Panc1 (cell line): Measurements from ENCODE around the gene TMEM161B. TPM values are rescaled to one million over a fixed set of nuclear protein-coding genes. Genes with fewer than 3 reads are reported as not detected.

Experiments used
- ATAC-seq: fragments of 200-7000 bp; cut with Tn5 transposase; 2 replicates; pipeline ENCODE4 v1.9.1; 2020; ENCODE audit warnings: mild to moderate bottlenecking, moderate library complexity
- BruUV-seq: library from RNA; stranded (reverse); fragments of 400-500 nt; replicated peaks from 2 replicates; lab custom pipeline; 2021; lab: Mats Ljungman, UMichigan
- CTCF ChIA-PET: fragments of 300-600 bp; sonication (Branson Sonifier 250); formaldehyde crosslinking; loops from one replicate; lab custom pipeline; 2022; ENCODE audit warnings: antibody characterized with exemption; lab: Charles Lee
- POLR2A ChIA-PET: fragments of 300-600 bp; sonication (Branson Sonifier 250); formaldehyde crosslinking; loops from one replicate; lab custom pipeline; 2022; ENCODE audit warnings: antibody characterized with exemption; lab: Charles Lee
- DNase-seq: peaks from one replicate; pipeline ENCODE4 v3.0.0-alpha.2; 2010; ENCODE audit warnings: low read depth, low spot score
- H3K27ac ChIP-seq: 2 replicates; pipeline ENCODE4 v1.5.1; 2011; ENCODE audit warnings: mild to moderate bottlenecking, low read length, inconsistent platforms
- H3K27me3 ChIP-seq: fragments of 200-500 bp; sonication (Bioruptor generic); 2 replicates; pipeline ENCODE4 v1.6.0; 2014; ENCODE audit warnings: low read length, inconsistent platforms; ENCODE audit not compliant: control insufficient read depth, insufficient read depth
- H3K36me3 ChIP-seq: fragments of 200-500 bp; sonication (Bioruptor generic); 2 replicates; pipeline ENCODE4 v1.5.1; 2014; ENCODE audit warnings: inconsistent platforms, mild to moderate bottlenecking, low read length, moderate library complexity; ENCODE audit not compliant: control insufficient read depth, insufficient read depth
- H3K4me1 ChIP-seq: 2 replicates; pipeline ENCODE4 v1.5.1; 2011; ENCODE audit warnings: inconsistent platforms, mild to moderate bottlenecking, low read length, moderate library complexity; ENCODE audit not compliant: control insufficient read depth, insufficient read depth
- H3K4me3 ChIP-seq, 2 experiments: 2 replicates each; pipeline ENCODE4 v1.5.1; 2011 to 2012; ENCODE audit warnings: low read depth in 2 of 2, low read length in 2 of 2, mild to moderate bottlenecking in 2 of 2, inconsistent platforms in 1 of 2, moderate library complexity in 1 of 2
- H3K9me3 ChIP-seq: fragments of 200-500 bp; sonication (Bioruptor generic); 2 replicates; pipeline ENCODE4 v1.5.1; 2014; ENCODE audit warnings: low read depth, mild to moderate bottlenecking, inconsistent platforms, low read length, moderate library complexity; ENCODE audit not compliant: control insufficient read depth, insufficient read depth
- POLR2AphosphoS5 ChIP-seq: IDR thresholded peaks from 2 replicates; pipeline ENCODE4 v1.6.1; 2012; ENCODE audit warnings: mild to moderate bottlenecking, low read depth, low read length, moderate library complexity
- SIN3A ChIP-seq: IDR thresholded peaks from 2 replicates; pipeline ENCODE4 v1.6.1; 2012; ENCODE audit warnings: low read depth, mild to moderate bottlenecking, low read length, moderate library complexity, borderline replicate concordance; ENCODE audit not compliant: insufficient read depth
- TCF7L2 ChIP-seq: IDR thresholded peaks from 2 replicates; pipeline ENCODE4 v1.6.1; 2011; ENCODE audit warnings: mild to moderate bottlenecking, low read depth, low read length, inconsistent platforms
- in situ Hi-C: cut with HindIII; loops from 2 replicates; pipeline ENCODE4 v1.10.0; 2016; ENCODE audit warnings: low sequenced_read_pairs, low pct_unique_long_range_greater_than_20kb
- intact Hi-C: fragments of 100-400 bp; cut with micrococcal nuclease; formaldehyde crosslinking; loops from one replicate; pipeline ENCODE4 v1.10.0; 2022; ENCODE audit not compliant: unreplicated experiment
- total RNA-seq: library from RNA; stranded (reverse); gene quantifications from one replicate; pipeline ENCODE4 v1.2.1, GENCODE V29; 2021; ENCODE audit not compliant: unreplicated experiment
- TF ChIP-seq, protein P1 (sequence below): fragments of 450-650 bp; IDR thresholded peaks from 2 replicates; pipeline ENCODE4 v1.5.1; 2017; ENCODE audit warnings: mild to moderate bottlenecking
- TF ChIP-seq, protein P2 (sequence below), 2 experiments: IDR thresholded peaks; 2 replicates each; pipeline ENCODE4 v1.6.1; 2011 to 2012; ENCODE audit warnings: low read depth in 2 of 2, control low read depth in 1 of 2, low read length in 1 of 2, mild to moderate bottlenecking in 1 of 2, moderate library complexity in 1 of 2; ENCODE audit not compliant: insufficient read depth in 1 of 2

TMEM161B gene
- total RNA-seq, 1 experiment from 2014 or later = 16.3 TPM

DNA sequence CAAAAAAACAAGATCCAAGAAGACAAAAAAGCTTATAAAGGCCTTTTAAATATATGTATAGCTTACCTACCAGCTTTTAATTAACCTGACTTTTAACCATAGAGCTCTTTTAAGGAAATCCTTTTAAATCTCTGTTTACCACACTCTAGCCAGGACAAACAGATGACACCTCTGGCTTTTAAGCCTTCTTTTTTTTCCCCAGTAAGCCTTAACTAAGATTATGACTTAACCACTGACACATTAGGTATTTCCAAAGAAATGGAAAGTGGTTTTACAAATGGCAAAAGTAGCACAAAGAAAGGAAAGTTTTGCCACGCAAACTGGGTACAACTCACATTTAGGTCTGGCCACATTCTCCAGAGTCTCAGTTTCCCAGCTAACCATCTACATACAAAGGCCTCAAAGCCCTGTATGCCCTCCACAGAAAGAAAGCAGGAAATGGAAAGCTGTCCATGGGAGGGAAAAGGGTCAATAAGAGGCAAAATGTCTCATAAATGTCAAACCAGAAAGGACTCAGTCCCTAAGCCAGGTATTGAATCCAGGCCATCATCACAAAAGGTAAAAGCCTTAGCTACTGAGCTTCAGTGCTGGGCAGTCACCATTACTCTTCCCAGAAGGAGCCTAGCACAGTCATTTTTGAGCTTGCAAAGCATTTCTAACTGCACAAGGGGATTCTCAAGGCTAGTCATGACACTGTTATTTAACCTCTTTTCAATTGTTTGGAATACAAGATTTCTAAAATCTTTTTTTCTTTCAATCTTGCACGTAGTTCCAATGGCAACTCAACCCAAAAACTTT, 19.7 kb downstream of the TMEM161B start:
- in situ Hi-C loops (no loop called here), intact Hi-C loops (no loop called here)
- Histone ChIP-seq H3K4me3 (no peak overlapping the region), H3K36me3 (no peaks in the 10 kb centered on the region), H3K9me3 (no peaks in the 10 kb centered on the region), H3K4me1 (no peaks in the 10 kb centered on the region), H3K27me3 (no peaks in the 10 kb centered on the region), H3K27ac (no peak overlapping the region)
- CTCF ChIA-PET = interaction anchor here (0.6 kb wide), 1 partner anchor 427 kb away, joined by 3 read pairs; no protein-coding TSS in a partner anchor
- no TSS peak for BruUV-seq
- POLR2A ChIA-PET = no interaction called here
- TF ChIP-seq, protein P1, sequence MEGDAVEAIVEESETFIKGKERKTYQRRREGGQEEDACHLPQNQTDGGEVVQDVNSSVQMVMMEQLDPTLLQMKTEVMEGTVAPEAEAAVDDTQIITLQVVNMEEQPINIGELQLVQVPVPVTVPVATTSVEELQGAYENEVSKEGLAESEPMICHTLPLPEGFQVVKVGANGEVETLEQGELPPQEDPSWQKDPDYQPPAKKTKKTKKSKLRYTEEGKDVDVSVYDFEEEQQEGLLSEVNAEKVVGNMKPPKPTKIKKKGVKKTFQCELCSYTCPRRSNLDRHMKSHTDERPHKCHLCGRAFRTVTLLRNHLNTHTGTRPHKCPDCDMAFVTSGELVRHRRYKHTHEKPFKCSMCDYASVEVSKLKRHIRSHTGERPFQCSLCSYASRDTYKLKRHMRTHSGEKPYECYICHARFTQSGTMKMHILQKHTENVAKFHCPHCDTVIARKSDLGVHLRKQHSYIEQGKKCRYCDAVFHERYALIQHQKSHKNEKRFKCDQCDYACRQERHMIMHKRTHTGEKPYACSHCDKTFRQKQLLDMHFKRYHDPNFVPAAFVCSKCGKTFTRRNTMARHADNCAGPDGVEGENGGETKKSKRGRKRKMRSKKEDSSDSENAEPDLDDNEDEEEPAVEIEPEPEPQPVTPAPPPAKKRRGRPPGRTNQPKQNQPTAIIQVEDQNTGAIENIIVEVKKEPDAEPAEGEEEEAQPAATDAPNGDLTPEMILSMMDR = no peak
- TF ChIP-seq POLR2AphosphoS5 (no peak), TCF7L2 (no peak)
- DNase-seq = no peak
- ATAC-seq = no peak

DNA sequence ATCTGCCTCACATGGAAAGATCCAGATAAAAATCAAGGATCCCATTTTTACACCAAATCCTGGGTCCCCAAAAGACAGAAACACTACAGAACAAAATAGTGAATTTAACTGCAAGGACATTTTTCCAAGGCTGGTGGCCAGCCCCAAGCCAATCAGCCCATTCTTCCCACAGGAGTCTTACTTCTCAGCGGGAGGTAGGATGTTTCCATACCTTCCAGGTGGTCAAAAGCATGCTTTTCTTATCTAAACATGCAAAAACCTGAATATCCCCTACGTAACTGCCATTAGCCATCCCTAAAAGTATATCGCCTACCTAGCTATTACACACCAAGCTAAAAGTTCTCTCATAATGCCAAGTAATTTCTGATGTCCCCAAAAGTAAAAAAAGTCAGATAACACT, 20.6 kb downstream of the TMEM161B start:
- BruUV-seq = no TSS peak
- in situ Hi-C loops = no loop called here
- ChIA-PET CTCF (no interaction called here), POLR2A (no interaction called here)
- no peak for ATAC-seq
- Histone ChIP-seq H3K4me1 (no peaks in the 10 kb centered on the region), H3K27ac (no peak overlapping the region), H3K36me3 (no peaks in the 10 kb centered on the region), H3K9me3 (no peaks in the 10 kb centered on the region), H3K27me3 (no peaks in the 10 kb centered on the region), H3K4me3 (no peak overlapping the region)
- intact Hi-C loops = no loop called here
- TF ChIP-seq, protein P2, sequence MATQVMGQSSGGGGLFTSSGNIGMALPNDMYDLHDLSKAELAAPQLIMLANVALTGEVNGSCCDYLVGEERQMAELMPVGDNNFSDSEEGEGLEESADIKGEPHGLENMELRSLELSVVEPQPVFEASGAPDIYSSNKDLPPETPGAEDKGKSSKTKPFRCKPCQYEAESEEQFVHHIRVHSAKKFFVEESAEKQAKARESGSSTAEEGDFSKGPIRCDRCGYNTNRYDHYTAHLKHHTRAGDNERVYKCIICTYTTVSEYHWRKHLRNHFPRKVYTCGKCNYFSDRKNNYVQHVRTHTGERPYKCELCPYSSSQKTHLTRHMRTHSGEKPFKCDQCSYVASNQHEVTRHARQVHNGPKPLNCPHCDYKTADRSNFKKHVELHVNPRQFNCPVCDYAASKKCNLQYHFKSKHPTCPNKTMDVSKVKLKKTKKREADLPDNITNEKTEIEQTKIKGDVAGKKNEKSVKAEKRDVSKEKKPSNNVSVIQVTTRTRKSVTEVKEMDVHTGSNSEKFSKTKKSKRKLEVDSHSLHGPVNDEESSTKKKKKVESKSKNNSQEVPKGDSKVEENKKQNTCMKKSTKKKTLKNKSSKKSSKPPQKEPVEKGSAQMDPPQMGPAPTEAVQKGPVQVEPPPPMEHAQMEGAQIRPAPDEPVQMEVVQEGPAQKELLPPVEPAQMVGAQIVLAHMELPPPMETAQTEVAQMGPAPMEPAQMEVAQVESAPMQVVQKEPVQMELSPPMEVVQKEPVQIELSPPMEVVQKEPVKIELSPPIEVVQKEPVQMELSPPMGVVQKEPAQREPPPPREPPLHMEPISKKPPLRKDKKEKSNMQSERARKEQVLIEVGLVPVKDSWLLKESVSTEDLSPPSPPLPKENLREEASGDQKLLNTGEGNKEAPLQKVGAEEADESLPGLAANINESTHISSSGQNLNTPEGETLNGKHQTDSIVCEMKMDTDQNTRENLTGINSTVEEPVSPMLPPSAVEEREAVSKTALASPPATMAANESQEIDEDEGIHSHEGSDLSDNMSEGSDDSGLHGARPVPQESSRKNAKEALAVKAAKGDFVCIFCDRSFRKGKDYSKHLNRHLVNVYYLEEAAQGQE (IDR thresholded peaks at IDR 0.05; ENCODE audit: insufficient read depth in 1 of 2, low read depth in 2 of 2, low read length in 1 of 2) = no peak
- TF ChIP-seq TCF7L2 (no peak), SIN3A (no peak), POLR2AphosphoS5 (no peak)
- TF ChIP-seq, protein P1 = no peak
- DNase-seq = no peak
